Hepatocyte (in vitro differentiated cells): ENCODE data around the gene MITF.

Experiments
- EZH2 ChIP-seq: fragments of 200-600 bp; sonication (generic); IDR thresholded peaks from 2 replicates; pipeline ENCODE4 v1.6.1; 2016; ENCODE audit warnings: antibody characterized with exemption, mild to moderate bottlenecking, borderline replicate concordance
- EZH2phosphoT487 ChIP-seq: fragments of 200-600 bp; sonication (generic); IDR thresholded peaks from one replicate; pipeline ENCODE4 v1.6.1; 2018; ENCODE audit warnings: antibody characterized with exemption, mild to moderate bottlenecking, low read depth, moderate library complexity; ENCODE audit not compliant: unreplicated experiment, severe bottlenecking
- TF ChIP-seq, protein P1 (sequence below): fragments of 200-600 bp; sonication (generic); IDR thresholded peaks from 2 replicates; pipeline ENCODE4 v1.5.1; 2016; ENCODE audit warnings: antibody characterized with exemption, mild to moderate bottlenecking; ENCODE audit not compliant: poor library complexity

DNA sequence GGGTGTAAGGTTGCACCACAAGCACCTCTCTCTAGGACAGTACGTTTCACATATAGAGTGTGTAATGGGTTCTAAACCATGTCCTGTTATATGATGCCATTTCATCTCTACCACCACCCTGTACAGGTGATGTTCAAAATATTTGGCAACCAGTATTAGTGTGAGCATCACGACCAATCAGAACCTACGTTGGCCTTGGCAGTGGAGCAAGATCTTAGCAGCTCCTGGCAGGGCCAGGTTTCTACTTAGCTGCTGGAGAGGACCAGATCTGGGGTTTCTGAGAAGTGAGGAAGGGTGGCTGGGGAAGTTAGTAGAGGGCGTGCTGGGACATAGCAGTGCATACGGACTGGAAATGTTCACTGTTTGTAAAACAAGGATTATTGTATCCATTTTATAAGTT, 23.1 kb upstream of the MITF start:
- TF ChIP-seq, protein P1, sequence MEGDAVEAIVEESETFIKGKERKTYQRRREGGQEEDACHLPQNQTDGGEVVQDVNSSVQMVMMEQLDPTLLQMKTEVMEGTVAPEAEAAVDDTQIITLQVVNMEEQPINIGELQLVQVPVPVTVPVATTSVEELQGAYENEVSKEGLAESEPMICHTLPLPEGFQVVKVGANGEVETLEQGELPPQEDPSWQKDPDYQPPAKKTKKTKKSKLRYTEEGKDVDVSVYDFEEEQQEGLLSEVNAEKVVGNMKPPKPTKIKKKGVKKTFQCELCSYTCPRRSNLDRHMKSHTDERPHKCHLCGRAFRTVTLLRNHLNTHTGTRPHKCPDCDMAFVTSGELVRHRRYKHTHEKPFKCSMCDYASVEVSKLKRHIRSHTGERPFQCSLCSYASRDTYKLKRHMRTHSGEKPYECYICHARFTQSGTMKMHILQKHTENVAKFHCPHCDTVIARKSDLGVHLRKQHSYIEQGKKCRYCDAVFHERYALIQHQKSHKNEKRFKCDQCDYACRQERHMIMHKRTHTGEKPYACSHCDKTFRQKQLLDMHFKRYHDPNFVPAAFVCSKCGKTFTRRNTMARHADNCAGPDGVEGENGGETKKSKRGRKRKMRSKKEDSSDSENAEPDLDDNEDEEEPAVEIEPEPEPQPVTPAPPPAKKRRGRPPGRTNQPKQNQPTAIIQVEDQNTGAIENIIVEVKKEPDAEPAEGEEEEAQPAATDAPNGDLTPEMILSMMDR: no peak
- TF ChIP-seq EZH2 (no peak), EZH2phosphoT487 (no peak)
